Neural progenitor cell (in vitro differentiated cells): ENCODE data around the gene RPN1. TPM values are rescaled to one million over a fixed set of nuclear protein-coding genes. Genes with fewer than 3 reads are reported as not detected.

Experiments used
- DNase-seq: peaks from one replicate; pipeline ENCODE4 v3.0.0-alpha.2; 2016; ENCODE audit warnings: low spot score
- H2AFZ ChIP-seq: fragments of 200-600 bp; sonication (generic); replicated peaks from 2 replicates; pipeline ENCODE4 v1.6.1; 2016; ENCODE audit warnings: antibody characterized with exemption
- H3F3A ChIP-seq: fragments of 200-600 bp; sonication (generic); 2 replicates; pipeline ENCODE4 v1.6.1; 2016; ENCODE audit warnings: antibody characterized with exemption, low read depth
- H3K27ac ChIP-seq: fragments of 200-600 bp; sonication (generic); 2 replicates; pipeline ENCODE4 v1.5.1; 2016; ENCODE audit warnings: mild to moderate bottlenecking
- H3K27me3 ChIP-seq: fragments of 200-600 bp; sonication (generic); 2 replicates; pipeline ENCODE4 v1.6.1; 2016; ENCODE audit warnings: mild to moderate bottlenecking, moderate library complexity
- H3K36me3 ChIP-seq: fragments of 200-600 bp; sonication (generic); 2 replicates; pipeline ENCODE4 v1.5.1; 2016
- H3K4me1 ChIP-seq: fragments of 200-600 bp; sonication (generic); 2 replicates; pipeline ENCODE4 v1.6.1; 2016; ENCODE audit warnings: mixed run types
- H3K4me2 ChIP-seq: fragments of 200-600 bp; sonication (generic); 2 replicates; pipeline ENCODE4 v1.6.1; 2016
- H3K4me3 ChIP-seq: fragments of 200-600 bp; sonication (generic); 2 replicates; pipeline ENCODE4 v1.5.1; 2016
- H3K79me2 ChIP-seq: fragments of 200-600 bp; sonication (generic); 2 replicates; pipeline ENCODE4 v1.6.1; 2016; ENCODE audit warnings: low read depth
- H3K9ac ChIP-seq: fragments of 200-600 bp; sonication (generic); 2 replicates; pipeline ENCODE4 v1.6.1; 2016
- H3K9me3 ChIP-seq: fragments of 200-600 bp; sonication (generic); 2 replicates; pipeline ENCODE4 v1.5.1; 2016; ENCODE audit warnings: low read depth
- H4K20me1 ChIP-seq: fragments of 200-600 bp; sonication (generic); 2 replicates; pipeline ENCODE4 v1.6.1; 2016; ENCODE audit warnings: low read depth
- H3K27ac Mint-ChIP-seq: 3 replicates; pipeline ENCODE4 v1.8.0; 2021; ENCODE audit warnings: mixed read lengths
- H3K27me3 Mint-ChIP-seq: 2 replicates; pipeline ENCODE4 v1.8.0; 2022; ENCODE audit warnings: low read depth, mild to moderate bottlenecking, inconsistent platforms, moderate library complexity, mixed read lengths; ENCODE audit not compliant: insufficient read depth
- H3K36me3 Mint-ChIP-seq: 3 replicates; pipeline ENCODE4 v1.8.0; 2021; ENCODE audit warnings: mixed read lengths
- H3K4me1 Mint-ChIP-seq: 3 replicates; pipeline ENCODE4 v1.8.0; 2021; ENCODE audit warnings: mixed read lengths
- H3K4me3 Mint-ChIP-seq: 3 replicates; pipeline ENCODE4 v1.8.0; 2021; ENCODE audit warnings: mild to moderate bottlenecking, moderate library complexity, mixed read lengths
- H3K9me3 Mint-ChIP-seq: 3 replicates; pipeline ENCODE4 v1.8.0; 2020; ENCODE audit warnings: mixed read lengths
- EZH2 ChIP-seq: fragments of 200-600 bp; sonication (generic); IDR thresholded peaks from 2 replicates; pipeline ENCODE4 v1.6.1; 2017; ENCODE audit warnings: antibody characterized with exemption, mild to moderate bottlenecking, moderate library complexity
- EZH2phosphoT487 ChIP-seq: fragments of 200-600 bp; sonication (generic); IDR thresholded peaks from 2 replicates; pipeline ENCODE4 v1.6.1; 2017; ENCODE audit warnings: antibody characterized with exemption
- total RNA-seq: library from RNA; depleted of rRNA; stranded (reverse); fragments of >200 nt; gene quantifications from 2 replicates; pipeline ENCODE4 v1.2.3, GENCODE V29; 2015; ENCODE audit warnings: low replicate concordance
- TF ChIP-seq, protein P1 (sequence below): fragments of 200-600 bp; sonication (generic); IDR thresholded peaks from 2 replicates; pipeline ENCODE4 v1.5.1; 2017; ENCODE audit warnings: antibody characterized with exemption, mild to moderate bottlenecking

The RPN1 gene
- total RNA-seq, 1 donor from 2014 or later, result 186 TPM

DNA sequence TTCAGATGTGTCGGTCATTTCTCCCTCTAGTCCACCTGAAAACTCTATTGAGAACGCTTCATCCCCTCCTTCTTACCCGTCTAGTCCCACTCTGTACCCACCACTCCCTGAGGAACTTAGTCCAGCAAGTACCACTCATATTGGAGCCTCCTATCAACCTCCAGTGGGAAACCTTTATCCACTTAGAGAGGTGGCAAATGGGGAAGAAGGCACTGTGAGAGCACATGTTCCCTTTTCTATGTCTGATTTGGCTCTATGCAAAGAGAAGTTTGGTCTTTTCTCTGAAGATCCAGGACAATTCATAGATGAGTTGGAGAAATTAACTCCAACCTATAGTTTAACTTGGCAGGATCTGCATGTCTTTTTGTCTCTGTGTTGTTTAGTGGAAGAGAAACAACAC, 17.0 kb upstream of the RPN1 start:
- Histone ChIP-seq H2AFZ (no peak overlapping the region), H4K20me1 (no peaks in the 10 kb centered on the region), H3K9me3 (no peaks in the 10 kb centered on the region), H3K4me1 (no peaks in the 10 kb centered on the region), H3K27ac (no peak overlapping the region), H3K36me3 (no peaks in the 10 kb centered on the region), H3K79me2 (no peaks in the 10 kb centered on the region), H3K9ac (no peak overlapping the region), H3F3A (no peaks in the 10 kb centered on the region), H3K4me2 (no peak overlapping the region), H3K4me3 (no peak overlapping the region), H3K27me3 (no peaks in the 10 kb centered on the region)
- H3K36me3 Mint-ChIP-seq, result no peaks in the 10 kb centered on the region
- TF ChIP-seq, protein P1, sequence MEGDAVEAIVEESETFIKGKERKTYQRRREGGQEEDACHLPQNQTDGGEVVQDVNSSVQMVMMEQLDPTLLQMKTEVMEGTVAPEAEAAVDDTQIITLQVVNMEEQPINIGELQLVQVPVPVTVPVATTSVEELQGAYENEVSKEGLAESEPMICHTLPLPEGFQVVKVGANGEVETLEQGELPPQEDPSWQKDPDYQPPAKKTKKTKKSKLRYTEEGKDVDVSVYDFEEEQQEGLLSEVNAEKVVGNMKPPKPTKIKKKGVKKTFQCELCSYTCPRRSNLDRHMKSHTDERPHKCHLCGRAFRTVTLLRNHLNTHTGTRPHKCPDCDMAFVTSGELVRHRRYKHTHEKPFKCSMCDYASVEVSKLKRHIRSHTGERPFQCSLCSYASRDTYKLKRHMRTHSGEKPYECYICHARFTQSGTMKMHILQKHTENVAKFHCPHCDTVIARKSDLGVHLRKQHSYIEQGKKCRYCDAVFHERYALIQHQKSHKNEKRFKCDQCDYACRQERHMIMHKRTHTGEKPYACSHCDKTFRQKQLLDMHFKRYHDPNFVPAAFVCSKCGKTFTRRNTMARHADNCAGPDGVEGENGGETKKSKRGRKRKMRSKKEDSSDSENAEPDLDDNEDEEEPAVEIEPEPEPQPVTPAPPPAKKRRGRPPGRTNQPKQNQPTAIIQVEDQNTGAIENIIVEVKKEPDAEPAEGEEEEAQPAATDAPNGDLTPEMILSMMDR, result no peak
- TF ChIP-seq EZH2 (no peak), EZH2phosphoT487 (no peak)
- peak overlapping the region; percentile 66 for H3K27ac Mint-ChIP-seq
- peaks cover 6% of the 10 kb centered on the region for H3K27me3 Mint-ChIP-seq
- no peak for DNase-seq
- H3K4me3 Mint-ChIP-seq, result no peak overlapping the region
- no peaks in the 10 kb centered on the region for H3K9me3 Mint-ChIP-seq
- H3K4me1 Mint-ChIP-seq, result no peaks in the 10 kb centered on the region

DNA sequence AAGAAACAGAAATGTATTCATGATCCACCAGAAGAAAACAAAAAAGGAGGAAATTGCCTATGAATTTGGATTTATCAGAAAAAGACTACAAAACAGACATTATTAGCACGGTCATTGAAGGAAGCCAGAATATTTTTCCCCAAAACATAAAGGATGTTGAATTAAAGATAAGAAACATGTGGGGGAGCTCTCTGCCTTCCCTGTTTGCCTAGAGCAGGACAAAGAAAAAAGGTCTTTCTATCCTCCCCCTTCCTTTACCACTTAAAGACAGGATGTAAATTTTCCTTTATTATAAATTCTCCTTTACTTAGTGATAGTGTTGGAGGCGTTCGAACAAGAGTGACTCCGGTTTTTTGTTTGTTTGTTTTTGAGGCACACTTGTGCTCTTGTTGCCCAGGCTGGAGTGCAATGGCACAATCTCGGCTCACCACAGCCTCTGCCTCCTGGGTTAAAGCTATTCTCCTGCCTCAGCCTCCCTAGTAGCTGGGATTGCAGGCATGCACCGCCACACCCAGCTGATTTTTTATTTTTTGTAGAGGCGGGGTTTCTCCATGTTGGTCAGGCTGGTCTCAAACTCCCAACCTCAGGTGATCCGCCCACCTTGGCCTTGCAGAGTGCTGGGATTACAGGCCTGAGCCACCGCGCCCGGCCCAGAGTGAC, 14.9 kb upstream of the RPN1 start:
- Histone ChIP-seq H3K36me3 (no peaks in the 10 kb centered on the region), H3F3A (no peaks in the 10 kb centered on the region), H4K20me1 (no peaks in the 10 kb centered on the region), H3K9ac (no peak overlapping the region), H3K4me3 (no peak overlapping the region), H3K27ac (no peak overlapping the region), H3K79me2 (no peaks in the 10 kb centered on the region), H3K4me1 (no peaks in the 10 kb centered on the region), H2AFZ (no peak overlapping the region), H3K9me3 (no peaks in the 10 kb centered on the region), H3K27me3 (no peaks in the 10 kb centered on the region), H3K4me2 (no peak overlapping the region)
- no peaks in the 10 kb centered on the region for H3K36me3 Mint-ChIP-seq
- H3K27me3 Mint-ChIP-seq, result peaks cover 2% of the 10 kb centered on the region
- H3K4me1 Mint-ChIP-seq, result no peaks in the 10 kb centered on the region
- no peaks in the 10 kb centered on the region for H3K9me3 Mint-ChIP-seq
- H3K27ac Mint-ChIP-seq, result no peak overlapping the region
- DNase-seq, result no peak
- no peak overlapping the region for H3K4me3 Mint-ChIP-seq
- no peak for TF ChIP-seq EZH2
- no peak for TF ChIP-seq EZH2phosphoT487
- TF ChIP-seq, protein P1, result no peak

DNA sequence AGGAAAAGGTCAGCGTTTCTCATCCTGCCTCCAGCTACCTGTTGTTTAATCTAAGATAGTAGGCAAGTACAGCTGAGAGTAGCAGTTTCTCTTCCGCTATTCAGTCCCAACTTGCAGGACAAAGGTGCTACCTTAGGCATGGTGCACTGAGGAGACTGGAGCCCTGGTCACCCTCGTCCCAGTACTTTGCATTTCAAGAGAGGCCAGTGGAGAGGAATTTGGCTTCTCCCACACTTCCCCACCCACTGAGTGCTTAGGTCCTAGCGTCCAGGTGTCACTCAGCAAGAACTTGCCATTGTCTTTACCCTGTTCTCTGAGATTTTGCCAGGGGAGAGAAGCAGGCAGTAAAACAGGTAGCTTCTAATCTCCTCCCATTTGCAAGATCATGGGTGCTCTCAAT, 12.5 kb upstream of the RPN1 start:
- Histone ChIP-seq H2AFZ (no peak overlapping the region), H3K27ac (no peak overlapping the region), H3K4me2 (no peak overlapping the region), H3K9me3 (no peaks in the 10 kb centered on the region), H3K9ac (no peak overlapping the region), H3K4me1 (no peaks in the 10 kb centered on the region), H3K27me3 (no peaks in the 10 kb centered on the region), H4K20me1 (no peaks in the 10 kb centered on the region), H3K4me3 (no peak overlapping the region), H3F3A (no peaks in the 10 kb centered on the region), H3K36me3 (no peaks in the 10 kb centered on the region), H3K79me2 (no peaks in the 10 kb centered on the region)
- TF ChIP-seq, protein P1, result no peak
- H3K9me3 Mint-ChIP-seq, result no peaks in the 10 kb centered on the region
- H3K4me3 Mint-ChIP-seq, result no peak overlapping the region
- H3K4me1 Mint-ChIP-seq, result no peaks in the 10 kb centered on the region
- no peak for DNase-seq
- no peaks in the 10 kb centered on the region for H3K36me3 Mint-ChIP-seq
- peaks cover 2% of the 10 kb centered on the region for H3K27me3 Mint-ChIP-seq
- H3K27ac Mint-ChIP-seq, result no peak overlapping the region
